HEK293T (cell line): ENCODE measurements around the gene AP2A1.

ENCODE experiments used
- BHLHE40 ChIP-seq: fragments of 450-650 bp; IDR thresholded peaks from 2 replicates; pipeline ENCODE4 v1.6.1; 2016; ENCODE audit warnings: mild to moderate bottlenecking, moderate library complexity, borderline replicate concordance
- FOXK2 ChIP-seq: fragments of 450-650 bp; IDR thresholded peaks from 2 replicates; pipeline ENCODE4 v1.6.1; 2016; ENCODE audit warnings: mild to moderate bottlenecking
- FOXM1 ChIP-seq: fragments of 450-650 bp; IDR thresholded peaks from 2 replicates; pipeline ENCODE4 v1.6.1; 2017; ENCODE audit warnings: mild to moderate bottlenecking, borderline replicate concordance
- PKNOX1 ChIP-seq: fragments of 450-650 bp; IDR thresholded peaks from 2 replicates; pipeline ENCODE4 v1.6.1; 2016
- ZNF384 ChIP-seq: fragments of 450-650 bp; IDR thresholded peaks from 2 replicates; pipeline ENCODE4 v1.6.1; 2016

- TF ChIP-seq FOXM1: no peak
- TF ChIP-seq PKNOX1: no peak
- TF ChIP-seq BHLHE40: no peak
- no peak for TF ChIP-seq ZNF384
- no peak for TF ChIP-seq FOXK2
These were observed 8.5 kb upstream of the AP2A1 start for GRCh38 chr19:49758292-49758691.
